HL-60 (cell line): ENCODE measurements around the gene PKP1.

ENCODE experiments used
- POLR2AphosphoS5 ChIP-seq: IDR thresholded peaks from 2 replicates; pipeline ENCODE4 v1.6.1; 2012; ENCODE audit warnings: low read depth
- TF ChIP-seq, protein P1 (sequence below): IDR thresholded peaks from one replicate; pipeline ENCODE4 v1.5.1; 2011; ENCODE audit warnings: low read length, control low read depth, inconsistent platforms; ENCODE audit not compliant: insufficient read depth

DNA sequence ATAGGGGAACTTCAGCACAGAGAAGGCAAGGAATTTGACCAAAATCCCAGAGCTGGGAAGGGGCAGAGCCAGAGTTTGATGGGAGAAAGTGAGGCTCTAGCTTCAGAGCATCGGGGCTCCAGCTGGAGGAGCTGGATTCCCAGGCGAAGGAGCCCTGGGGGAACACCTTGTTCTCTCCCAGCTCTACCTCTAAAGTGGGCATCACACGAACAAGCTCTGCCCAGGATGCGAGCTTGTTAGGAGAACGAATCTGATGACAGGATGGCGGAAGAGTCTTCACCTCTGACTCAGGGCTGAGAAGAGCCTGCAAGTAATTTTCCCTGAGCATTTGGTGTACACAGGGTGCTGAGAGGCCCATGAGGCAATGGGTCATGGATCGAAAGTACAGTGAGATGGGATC lies 72.2 kb downstream of the PKP1 start:
- TF ChIP-seq, protein P1, sequence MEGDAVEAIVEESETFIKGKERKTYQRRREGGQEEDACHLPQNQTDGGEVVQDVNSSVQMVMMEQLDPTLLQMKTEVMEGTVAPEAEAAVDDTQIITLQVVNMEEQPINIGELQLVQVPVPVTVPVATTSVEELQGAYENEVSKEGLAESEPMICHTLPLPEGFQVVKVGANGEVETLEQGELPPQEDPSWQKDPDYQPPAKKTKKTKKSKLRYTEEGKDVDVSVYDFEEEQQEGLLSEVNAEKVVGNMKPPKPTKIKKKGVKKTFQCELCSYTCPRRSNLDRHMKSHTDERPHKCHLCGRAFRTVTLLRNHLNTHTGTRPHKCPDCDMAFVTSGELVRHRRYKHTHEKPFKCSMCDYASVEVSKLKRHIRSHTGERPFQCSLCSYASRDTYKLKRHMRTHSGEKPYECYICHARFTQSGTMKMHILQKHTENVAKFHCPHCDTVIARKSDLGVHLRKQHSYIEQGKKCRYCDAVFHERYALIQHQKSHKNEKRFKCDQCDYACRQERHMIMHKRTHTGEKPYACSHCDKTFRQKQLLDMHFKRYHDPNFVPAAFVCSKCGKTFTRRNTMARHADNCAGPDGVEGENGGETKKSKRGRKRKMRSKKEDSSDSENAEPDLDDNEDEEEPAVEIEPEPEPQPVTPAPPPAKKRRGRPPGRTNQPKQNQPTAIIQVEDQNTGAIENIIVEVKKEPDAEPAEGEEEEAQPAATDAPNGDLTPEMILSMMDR: no peak
- no peak for TF ChIP-seq POLR2AphosphoS5
